ENCODE results near the gene DEFB131B.
"Not testable (repeated sequence)": the region's sequence is repeated elsewhere in the genome, so short reads cannot be mapped to it uniquely, and the experiment has no call there.

The DEFB131B gene

GRCh38 chr11:71911321-71911985 lies 33.2 kb downstream of the DEFB131B start:
- not testable (repeated sequence) for DNase-seq (ENCODE audit: low read depth)

GRCh38 chr11:71911986-71912340 lies 33.7 kb downstream of the DEFB131B start:
- DNase-seq (ENCODE audit: low read depth) = not testable (repeated sequence)

GRCh38 chr11:71913756-71914526 lies 35.7 kb downstream of the DEFB131B start:
- no peak for DNase-seq (ENCODE audit: low read depth)

- no peak for DNase-seq (ENCODE audit: low read depth)
These were observed 36.5 kb downstream of the DEFB131B start for GRCh38 chr11:71914617-71915189.

- no peak for DNase-seq (ENCODE audit: low read depth)
These were observed 39.4 kb downstream of the DEFB131B start for GRCh38 chr11:71917646-71918140.

GRCh38 chr11:71927820-71928736 lies 49.8 kb downstream of the DEFB131B start, which contains the start of gene XNDC1N:
TSS of gene XNDC1N (minus strand) at chr11:71928594. CDS start at chr11:71923353, 5,241 bp downstream.
- DNase-seq (ENCODE audit: low read depth) = peak; percentile 56

GRCh38 chr11:71928737-71929443 lies 50.6 kb downstream of the DEFB131B start, which contains the start of gene RNF121:
TSS of gene RNF121 (plus strand) at chr11:71929046. CDS start at chr11:71929062, 16 bp downstream.
- DNase-seq (ENCODE audit: low read depth) = peak; percentile 73

- no peak for DNase-seq (ENCODE audit: low read depth)
These were observed 51.2 kb downstream of the DEFB131B start for GRCh38 chr11:71929491-71929890.

- no peak for DNase-seq (ENCODE audit: low read depth)
These were observed 52.4 kb downstream of the DEFB131B start for GRCh38 chr11:71930556-71931244.

GRCh38 chr11:71931245-71931602 lies 53.0 kb downstream of the DEFB131B start:
- DNase-seq (ENCODE audit: low read depth) = no peak

GRCh38 chr11:71933141-71933933 lies 55.1 kb downstream of the DEFB131B start:
- DNase-seq (ENCODE audit: low read depth) = no peak
